ENCODE data around the gene SCP2.
A peak's percentile ranks its signal among the peaks of the same experiment; 100 is the strongest.

SCP2 gene, protein sequence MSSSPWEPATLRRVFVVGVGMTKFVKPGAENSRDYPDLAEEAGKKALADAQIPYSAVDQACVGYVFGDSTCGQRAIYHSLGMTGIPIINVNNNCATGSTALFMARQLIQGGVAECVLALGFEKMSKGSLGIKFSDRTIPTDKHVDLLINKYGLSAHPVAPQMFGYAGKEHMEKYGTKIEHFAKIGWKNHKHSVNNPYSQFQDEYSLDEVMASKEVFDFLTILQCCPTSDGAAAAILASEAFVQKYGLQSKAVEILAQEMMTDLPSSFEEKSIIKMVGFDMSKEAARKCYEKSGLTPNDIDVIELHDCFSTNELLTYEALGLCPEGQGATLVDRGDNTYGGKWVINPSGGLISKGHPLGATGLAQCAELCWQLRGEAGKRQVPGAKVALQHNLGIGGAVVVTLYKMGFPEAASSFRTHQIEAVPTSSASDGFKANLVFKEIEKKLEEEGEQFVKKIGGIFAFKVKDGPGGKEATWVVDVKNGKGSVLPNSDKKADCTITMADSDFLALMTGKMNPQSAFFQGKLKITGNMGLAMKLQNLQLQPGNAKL
- total RNA-seq, result 113 to 316 (median 219) reads per million in 18 experiments

DNA sequence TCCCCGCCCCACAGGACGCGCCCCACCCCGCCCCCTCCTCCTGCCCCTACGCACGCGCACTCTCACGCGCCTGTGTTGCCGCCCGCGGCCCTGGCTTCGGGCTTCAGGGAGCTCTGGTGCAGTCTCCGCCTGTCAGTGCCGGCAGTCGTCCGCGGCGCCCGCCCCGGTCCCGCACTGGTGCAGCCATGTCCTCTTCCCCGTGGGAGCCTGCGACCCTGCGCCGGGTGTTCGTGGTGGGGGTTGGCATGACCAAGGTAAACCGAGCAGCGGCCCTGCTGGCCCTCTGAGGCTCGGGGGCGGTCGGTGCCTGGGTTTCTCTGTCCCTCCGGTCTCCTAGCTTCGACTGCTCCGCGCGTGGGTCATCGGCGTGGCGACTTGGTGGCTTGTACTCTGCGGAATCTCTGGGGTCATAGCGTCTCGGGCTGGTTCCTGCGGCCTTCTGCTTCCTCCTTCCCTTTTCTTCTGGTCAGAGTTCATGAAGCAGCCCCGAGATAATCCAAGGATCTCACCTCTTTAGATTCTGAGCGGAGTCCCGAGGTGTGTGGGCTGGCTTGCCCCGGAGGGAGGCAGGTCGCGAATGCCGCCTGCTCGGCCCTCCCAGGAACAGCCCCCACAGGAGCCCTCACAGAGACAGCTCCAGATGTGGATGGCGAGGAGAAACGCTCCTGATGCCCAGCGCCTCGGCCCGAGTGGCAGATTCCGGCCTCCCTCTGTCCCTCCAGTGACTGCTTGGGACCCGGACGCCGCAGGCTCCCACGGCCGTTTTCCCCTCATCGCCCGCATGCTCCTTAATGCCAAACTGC, at the start of gene SCP2:
Gene SCP2, plus strand, starts transcription at position 65 of the 803 bp plus-strand sequence. Its CDS starts 121 bp downstream, at position 186.
- DNase-seq, result peak; percentile 66 to 69

DNA sequence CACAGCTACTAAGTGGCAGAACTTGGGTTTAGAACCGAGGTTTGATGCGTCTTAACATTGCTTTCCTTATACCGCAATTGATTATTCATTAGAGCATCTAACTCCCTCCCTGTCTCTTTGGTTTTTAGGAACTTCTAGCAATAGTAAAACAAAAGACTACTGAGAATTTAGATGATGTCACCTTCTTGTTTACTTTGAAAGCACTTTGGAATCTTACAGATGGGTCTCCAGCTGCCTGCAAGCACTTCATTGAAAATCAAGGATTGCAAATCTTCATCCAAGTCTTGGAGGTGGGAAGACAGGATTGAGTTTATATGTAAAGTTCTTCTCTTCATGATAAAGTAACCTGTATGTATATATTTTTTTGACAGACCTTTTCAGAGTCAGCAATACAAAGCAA, 49.5 kb upstream of the SCP2 start:
- DNase-seq, result no peak

DNA sequence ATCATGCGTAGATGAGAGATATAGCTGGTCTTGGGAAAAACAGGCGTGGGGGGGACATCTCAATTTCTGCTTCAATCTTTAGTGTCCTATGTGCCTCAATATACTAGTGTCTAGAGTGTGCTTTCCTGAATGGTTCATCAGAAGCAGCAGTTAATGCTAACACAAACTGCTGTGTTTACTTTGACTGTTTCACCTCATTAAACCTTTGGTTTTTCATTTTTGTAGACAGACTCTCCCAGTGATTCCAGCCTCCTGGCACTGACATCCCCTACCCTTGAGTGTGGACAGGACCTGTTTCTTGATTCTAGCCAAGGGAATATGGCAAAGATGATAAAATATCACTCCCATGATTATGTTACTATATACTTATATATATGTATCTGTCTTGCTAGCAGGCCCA, 46.9 kb upstream of the SCP2 start:
- no peak for DNase-seq

DNA sequence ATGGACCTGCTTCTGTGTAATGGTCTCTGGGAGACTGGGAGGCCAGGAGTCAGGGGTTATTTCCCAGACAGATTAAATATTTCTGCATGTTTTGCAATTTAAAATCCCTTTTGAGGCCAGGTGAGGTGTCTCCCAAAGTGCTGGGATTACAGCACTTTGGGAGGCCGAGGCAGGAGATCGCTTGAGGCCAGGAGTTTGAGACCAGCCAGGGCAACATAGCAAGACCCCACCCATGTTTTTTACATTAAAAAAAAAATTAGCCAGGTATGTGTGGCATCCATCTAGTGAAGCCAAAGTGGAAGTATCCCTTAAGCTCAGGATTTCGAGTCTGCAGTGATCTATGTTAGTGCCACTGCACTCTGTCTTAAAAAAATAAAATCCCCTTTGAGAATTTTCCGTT, 39.6 kb upstream of the SCP2 start:
- DNase-seq, result no peak

DNA sequence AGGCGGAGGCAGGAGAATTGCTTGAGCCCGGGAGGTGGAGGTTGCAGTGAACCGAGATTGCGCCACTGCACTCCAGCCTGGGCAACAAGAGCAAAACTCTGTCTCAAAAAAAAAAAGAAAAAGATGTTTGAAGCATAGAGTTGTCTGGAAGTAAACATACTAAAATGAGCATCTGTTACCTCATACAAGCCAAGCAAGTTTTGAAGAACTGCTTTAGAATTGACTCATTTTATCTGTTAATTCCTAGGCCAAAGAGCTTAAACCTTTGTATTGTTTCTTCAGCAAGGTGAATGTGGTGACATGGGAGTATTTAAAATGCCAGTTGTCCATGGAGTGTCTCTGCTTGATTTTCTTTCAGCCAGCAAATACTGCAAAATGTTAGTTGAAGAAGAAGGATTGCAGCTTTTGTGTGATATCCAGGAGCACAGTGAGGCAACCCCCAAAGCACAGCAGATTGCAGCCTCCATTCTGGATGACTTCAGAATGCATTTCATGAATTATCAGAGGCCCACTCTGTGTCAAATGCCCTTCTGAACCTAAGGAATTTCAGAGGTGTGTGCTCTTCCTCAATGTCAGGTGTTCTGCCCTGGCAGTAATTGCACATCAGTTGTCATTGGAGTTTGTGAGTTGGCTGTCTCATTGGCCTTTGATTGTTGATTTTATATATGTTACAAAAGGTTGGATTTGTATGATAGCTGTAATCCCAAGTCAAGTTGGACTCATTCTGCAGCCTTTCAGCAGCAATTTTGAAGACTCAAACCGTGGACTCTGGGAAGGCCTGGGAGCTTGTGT, 34.5 kb upstream of the SCP2 start:
- no peak for DNase-seq

DNA sequence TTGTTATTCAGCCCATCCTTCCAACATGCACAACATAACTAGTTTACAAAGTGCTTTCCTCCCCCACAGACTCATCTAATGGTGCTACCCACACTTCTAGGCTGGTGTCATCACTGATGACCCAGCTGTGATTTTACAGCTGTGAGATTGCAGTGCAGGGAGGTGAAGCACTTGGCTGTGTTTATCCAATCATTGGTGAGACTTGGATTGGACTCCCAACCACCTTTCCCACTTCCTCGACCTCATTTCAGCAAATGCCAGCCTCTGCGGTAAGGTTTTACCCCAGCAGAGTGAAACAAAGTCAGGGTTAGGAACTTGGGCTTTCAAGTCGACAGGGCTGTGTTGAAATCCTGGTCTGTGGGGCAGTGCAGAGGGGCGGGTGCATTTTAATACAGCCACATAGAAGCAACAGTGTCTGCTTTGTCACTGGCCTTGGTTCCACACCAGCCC, 27.6 kb upstream of the SCP2 start:
- DNase-seq, result peak in 1 of 2 donors; percentile 26

DNA sequence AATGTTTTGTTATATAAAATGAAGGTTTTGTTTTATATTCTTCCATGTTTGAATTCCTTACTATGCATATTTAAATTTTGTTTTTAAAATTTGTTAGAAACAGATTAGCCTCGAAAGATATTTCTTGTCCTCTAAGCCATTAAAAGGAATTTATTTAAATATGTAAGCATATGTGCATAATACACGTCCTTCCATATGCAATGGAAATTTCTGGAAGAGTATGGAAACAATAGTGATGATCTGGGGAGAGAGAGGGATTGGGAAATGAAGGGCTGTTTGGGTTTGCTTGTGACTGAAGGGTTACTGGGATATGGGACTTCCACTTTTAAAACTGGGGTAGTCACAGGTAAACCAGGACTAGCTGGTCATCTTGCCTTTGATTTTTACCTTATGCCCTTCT, 26.7 kb upstream of the SCP2 start:
- DNase-seq, result no peak

DNA sequence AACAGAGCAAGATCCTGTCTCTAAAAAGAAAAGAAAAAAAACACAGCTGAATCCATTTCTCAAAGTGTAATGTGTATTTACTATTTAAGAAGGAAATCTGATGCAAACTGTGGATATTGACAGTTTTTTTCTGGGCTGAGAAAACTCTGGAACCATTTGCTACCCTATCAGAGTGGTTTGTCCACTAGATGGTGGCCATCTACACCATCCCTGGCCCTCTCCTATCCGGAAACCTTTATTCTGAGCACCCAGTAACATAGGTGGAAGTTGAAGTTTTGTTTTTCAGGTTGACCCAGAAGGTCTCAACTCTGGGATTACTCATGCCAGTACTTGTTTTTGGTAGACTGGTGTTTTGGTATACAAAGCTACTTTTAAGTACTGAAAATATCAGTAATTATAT, 25.7 kb upstream of the SCP2 start:
- DNase-seq, result no peak

DNA sequence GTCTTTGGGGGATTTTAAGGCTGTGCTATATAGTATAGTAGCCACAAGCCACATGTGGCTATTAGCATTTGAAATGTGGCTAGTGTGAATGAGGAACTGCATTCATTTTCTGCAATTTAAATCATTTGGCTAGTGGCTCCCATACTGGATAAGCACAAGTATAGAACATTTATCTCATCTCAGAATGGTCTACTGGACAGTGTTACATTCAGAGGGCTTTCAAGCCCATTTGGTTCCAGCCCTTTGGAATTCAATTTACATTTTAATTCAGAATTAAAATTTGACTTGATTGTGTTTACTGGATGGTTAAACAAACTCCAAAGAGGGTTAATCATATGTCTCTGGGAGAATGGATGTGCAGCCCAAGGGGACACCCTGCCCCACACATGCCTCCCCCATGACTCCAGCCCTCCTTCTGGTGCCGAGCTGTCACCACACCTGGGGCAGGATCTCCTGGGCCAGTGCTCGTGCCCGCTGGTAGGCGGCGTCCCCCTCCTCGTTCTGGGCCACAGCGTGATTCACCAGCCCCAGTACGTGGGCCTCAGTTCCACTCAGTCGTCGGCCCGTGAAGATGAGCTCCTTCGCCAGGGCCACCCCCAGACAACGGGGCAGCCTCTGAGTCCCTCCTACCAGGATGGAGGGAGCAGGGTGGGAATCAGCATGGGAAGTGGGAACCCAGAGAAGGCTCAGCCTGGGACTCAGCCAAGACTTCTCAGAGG, 22.7 kb upstream of the SCP2 start:
- DNase-seq, result no peak

DNA sequence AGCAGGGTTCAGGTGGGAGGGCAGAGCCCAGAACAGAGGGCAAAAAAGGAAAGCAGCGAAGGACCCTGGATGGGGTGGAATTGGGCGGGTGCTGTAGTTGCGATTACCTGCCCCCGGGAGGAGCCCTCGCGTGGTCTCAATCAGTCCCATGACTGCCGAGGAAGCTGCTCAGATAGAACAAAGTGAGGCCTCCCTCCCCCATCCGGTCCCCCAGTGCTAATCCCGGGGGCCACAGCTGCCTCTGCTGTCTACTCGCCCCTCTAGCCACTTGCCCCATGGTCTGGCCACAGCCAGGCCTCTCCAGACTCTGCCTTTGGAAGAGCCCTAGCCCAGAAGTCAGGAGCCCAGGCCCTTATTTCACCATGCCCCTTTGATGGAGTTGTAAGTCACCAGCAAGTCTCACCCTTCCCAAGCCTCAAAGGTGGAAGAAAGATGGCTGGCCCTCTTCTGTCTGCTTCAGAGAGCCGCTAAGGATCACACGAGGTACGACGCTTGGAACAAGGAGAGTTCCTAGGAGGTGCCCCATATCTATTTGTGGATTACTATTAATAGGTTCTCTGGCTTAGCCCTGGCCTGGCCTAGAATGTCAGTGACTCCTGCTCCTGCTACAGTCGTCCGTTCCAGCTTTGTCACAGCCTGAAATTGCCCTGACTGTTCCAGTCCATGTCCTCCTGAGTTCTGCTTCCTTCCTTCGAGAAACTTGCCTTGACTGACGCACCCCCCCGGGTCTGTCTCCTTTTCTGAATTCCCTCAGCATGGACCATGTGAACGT, 22.0 kb upstream of the SCP2 start:
- DNase-seq, result peak in 1 of 2 donors; percentile 14

DNA sequence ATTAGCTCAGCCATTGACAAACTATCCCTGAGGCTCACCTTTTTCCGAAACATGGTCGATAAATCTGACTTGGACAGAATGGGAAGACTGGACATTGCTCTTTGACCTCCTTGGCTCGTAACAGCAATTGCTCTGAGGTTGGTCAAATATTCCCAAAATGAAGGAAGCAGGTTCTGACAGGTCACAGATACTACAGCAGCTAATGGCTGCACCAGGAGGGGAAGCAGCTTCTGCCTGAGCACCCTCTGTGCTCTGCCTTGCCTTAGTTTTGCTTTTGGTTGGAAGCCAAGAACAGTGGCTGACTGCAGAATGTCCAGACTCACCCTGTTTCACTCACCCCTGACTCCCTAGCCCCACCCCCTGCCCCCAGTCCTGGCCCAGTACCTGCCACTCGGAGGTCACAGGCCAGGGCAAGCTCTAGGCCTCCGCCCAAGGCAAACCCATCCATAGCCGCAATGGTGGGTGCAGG, 20.9 kb upstream of the SCP2 start:
- no peak for DNase-seq

DNA sequence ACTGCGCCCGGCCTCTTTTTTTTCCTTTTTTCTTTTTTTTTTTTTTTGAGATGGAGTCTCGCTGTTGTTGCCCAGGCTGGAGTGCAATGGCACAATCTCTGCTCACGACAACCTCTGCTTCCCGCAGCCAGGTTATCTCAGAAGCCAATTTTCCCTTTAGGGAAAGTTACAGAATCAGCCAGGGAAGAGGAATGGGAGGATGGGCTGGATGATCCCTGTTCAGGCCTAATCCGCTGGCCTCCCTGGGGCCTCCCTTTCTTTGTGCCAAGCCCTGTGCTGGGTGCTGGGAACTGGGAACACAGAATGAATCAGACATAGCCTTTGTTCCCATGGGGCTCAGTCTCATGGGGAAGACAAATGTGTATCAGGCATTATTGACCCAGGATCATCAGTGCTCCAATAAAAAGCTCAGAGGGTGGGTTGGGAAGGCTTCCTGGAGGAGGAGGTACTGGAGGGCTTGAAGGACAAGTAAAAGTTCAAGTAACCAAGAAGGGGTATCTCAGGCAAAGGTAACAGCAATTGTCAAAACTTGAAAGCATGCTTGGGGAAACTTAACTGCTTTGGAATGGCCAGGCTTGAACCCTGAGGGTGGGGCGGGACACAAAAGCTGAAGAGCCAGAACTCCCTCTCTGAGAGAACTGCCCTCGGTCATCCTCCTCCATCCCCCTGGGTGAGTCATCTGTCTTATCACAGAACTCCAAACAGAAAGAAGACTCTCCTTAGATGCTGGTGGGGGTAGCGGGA, 19.8 kb upstream of the SCP2 start:
- no peak for DNase-seq

DNA sequence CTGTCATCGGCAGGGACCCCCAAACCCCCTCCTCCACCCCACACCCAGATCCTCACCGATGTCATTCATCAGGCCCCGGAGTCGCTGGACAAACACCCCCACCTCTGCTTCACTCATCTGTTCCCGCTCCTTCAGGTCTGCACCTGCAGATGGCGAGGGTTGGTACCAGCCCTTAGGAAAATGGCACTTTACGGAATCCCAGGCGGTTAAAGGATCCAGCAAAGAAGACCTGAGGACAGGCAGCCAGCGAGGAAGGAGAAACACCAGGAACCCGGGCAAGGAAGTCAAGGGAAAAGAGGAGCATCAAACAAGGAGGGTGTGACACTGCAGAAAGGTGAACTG, 19.3 kb upstream of the SCP2 start:
- no peak for DNase-seq

DNA sequence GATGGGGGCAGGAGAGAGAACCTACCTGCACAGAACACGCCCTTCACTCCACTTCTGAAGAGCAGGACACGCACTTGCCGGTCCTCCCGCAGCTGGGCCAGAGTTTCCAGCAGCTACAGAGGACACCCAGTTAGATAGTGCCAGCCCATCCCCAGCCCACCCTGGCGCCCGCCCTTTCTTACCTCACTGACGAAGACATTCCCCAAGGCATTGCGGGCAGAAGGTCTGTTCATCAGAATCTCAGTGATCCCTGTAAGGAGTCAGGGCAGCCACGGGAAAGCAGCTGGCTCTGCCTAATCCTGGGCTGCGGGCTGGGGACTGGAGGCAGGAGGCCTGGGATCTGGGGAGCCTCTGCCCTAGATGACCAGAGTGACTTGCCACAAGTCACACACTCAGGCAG, 15.5 kb upstream of the SCP2 start:
- DNase-seq, result no peak

DNA sequence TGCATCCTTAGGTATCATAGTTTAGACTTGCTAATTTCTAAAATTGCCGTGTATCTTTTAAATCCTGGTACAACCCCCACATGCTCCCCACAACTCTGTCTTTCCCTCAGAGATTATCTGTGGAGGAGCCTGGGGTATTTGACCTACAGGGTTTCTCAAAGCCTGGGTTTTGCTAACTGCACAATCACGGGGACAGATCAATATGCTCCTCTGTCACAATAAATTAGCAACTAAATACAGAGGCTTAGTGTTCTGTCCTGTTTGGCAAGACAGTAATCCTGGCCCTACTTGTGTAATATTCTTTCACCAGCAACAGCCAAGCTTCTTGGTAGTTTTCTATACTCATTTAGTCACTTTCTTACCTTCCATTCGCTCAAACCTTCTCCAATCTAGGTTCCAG, 14.1 kb upstream of the SCP2 start:
- DNase-seq, result no peak

DNA sequence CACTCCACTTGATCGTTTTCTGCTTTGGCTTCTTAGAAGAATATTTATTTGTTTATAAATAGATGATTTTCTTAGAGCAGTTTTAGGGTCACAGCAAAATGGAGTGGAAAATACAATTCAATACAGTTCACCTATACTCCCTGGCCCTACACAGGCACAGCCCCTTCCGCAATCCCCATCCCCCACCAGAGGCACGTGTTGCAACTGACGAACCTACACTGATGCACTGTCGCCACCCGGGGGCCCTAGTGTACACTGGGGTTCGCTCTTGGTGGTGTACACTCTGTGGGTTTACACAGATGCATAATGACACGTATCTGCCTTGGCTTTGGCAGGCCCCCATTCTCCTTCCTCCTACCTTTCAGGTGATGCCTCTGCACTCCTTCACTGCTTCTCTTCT, 13.5 kb upstream of the SCP2 start:
- DNase-seq, result no peak

DNA sequence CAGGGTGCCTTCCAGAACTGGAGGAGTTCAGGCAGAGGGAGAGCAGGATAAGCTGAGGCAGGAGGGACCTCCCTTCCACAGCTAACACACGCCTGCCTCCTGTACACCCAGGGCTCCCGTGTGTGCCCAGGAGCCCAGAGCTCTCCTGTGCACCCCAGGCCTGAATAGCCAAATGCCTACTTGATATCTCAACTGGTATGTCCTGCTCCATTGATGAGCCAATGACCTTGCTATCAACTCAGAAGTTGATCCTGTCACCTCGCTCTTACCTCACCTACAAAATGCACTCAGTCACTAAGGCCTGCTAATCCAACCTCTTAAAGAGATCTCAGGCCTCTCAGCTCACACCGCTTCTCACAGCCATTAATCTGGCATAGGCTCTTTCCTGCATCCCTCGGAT, 12.6 kb upstream of the SCP2 start:
- no peak for DNase-seq

DNA sequence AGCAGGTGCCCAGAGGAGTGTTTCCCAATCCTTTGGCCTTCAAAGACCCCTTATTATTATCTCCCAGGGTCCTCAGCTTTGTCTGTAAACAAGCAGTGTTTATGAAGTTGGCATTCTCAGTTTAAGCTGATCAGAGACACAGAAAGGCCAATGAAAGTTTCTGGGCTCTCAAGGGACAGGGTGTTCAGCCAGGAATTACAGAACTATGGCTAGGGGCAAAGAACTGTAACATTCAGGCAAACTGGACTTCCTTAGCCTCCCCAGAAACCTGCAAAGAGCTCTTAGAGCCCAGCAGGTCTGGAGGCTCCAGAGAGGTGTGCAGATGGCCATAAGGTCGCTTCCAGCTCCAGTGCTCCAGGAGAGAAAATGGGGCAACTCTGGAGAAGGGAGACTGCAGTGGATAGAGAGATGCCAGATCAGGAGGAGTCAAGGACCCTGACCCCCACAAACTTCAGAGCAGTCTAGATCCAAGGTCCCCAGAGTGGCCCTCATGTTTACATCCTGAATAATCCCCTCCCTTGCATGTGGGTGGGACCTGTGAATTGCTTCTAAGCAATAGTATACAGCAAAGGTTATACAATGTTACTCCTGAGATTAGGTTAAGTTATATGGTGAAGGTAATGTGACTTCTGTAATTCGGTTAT, 11.7 kb upstream of the SCP2 start:
- DNase-seq, result no peak

DNA sequence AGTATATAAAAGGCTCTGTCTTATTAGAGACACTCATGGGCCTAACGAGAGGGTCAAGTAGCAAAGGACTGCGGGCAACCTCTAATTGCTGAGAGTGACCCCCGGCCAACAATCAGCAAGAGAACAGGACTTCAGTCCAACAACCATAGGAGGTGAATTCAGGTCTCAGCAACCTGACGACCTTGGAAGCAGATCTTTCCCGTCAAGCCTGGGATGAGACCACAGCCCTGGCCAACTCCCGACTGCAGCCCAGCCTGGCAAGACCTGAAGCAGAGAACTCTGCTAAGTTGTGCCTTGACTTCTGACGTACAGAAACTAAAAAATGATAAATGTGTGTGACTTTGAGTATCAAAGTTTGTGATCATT, 11.2 kb upstream of the SCP2 start:
- DNase-seq, result no peak

Data from inflammatory macrophage (primary cell).